Hepatic stellate cell (primary cell): Measurements from ENCODE around the gene SLC12A4.
"Not testable (repeated sequence)": the region's sequence is repeated elsewhere in the genome, so short reads cannot be mapped to it uniquely, and the experiment has no call there.

Experiments
- DNase-seq: peaks from one replicate; pipeline ENCODE4 v3.0.0; 2011; ENCODE audit warnings: low spot score

Gene SLC12A4

GRCh38 chr16:67941469-67942199 is 26.8 kb downstream of the SLC12A4 start:
- DNase-seq = no peak

- no peak for DNase-seq
These were observed 27.9 kb downstream of the SLC12A4 start for GRCh38 chr16:67940446-67941089.

DNA sequence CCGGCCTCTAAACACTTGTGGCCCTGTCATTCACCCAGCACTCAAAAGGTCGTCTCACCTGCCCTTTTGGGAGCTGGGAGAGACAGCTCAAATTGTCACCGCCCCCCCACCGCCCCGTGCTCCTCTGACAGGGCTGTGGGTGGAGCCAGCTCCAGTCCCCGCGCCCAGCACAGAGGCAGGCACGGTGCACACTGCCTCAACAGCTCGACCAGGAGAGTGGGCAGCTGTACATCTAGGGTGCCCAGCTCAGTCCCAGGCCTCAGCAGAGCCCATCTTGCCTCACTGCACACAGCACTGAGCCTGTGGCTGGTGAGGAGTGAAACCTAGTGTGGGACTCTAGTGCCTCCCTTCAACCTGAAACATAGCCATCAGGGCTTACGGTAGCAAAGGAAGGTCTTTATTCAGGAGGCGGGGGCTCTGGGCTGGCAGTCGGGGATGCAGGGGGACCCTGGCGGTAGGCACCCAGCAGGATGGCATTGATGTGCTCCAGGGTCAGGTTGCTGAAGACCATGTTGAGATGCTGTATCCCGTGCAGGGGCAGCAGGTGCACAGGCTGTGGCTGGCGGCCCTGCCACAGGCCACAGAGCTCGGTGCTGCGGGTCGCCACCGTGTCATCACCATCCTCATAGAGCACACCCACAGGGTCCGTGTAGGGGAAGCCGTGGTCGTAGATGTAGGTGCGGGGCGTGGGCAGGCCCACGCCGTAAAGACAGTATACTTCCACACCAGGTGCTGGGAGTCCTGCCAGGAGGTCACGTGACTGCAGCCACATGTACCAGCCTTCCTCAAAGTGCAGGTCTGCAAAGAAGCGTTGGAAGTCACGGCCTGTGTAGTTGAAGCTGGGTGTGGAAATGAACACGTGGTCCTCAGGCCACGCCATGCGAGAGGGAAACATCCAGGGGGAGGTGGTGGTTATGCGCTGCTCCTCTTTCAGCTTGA is 28.7 kb downstream of the SLC12A4 start:
- DNase-seq = no peak

GRCh38 chr16:67937713-67938112 is 30.7 kb downstream of the SLC12A4 start:
- not testable (repeated sequence) for DNase-seq

DNA sequence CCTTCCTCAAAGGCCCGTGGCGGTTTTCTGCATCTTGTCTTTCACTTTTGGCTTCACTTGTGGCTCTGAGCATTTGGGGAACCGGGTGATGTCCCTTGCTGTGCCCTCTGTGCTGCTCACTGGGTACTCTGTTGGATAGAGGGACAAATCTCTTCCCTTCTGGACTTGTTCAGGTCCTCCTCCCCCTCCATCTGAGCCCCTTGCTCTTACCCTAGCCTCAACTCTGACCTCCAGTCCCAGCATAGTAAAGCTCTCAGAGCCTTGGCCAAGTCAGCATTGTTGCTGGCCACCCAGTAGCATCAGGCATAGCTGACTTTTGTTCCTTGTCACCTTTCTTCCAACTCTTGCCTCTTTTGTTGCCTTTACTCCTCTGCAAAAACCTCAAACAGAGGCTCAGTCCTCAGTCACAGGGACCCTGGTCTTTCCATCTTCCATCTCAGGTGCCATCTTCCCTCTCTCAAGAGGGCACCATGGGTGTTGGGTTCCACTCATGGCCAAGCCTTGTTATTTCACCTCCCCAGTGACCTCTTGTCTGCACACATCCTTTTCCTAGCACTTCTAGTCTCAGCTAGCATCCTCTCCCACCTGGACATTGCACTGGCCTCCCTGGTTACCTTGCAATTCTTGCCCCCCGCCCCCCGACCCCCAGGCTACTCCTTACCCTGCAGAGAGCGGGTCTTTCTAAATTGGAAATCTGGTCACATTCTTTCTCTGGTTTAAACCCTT is 31.4 kb downstream of the SLC12A4 start:
- DNase-seq = no peak

DNA sequence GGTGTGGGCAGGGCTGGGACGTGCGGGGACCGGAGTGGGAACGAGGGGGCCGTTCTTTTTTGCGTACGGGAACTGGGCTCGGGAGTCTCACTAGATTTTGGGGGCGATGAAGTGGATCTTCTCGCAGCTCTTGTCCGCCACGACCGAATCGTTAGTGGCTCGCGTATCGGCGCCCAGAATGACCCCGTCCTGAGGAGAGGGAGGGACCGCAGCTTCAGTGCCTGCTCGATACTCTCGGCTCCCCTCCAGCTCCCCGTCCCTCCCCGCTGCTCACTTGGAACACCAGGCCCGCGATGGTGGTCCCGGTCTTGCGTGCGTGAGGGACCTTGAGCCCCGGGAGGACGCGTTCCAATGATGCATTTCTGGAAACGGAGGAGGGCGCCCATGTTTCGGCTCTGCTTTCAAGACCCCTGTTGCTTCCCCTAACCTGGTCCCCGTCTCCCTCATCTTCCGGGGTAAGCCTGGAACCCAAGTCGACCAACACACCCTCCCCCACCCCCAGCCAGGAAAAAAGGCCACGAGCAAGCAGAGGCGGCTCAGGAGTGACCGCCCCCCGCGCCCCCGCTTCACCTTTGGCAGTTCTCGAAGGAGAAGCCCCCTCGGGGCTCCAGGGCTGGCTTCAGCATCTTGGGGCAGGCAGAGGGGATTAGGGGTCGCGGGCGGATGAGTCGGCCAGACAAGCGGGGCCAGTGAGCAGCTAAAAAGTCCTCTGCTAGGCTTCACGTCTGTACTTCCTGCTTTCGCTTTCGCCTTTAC is 32.1 kb downstream of the SLC12A4 start, which contains the start of gene PSMB10:
PSMB10 (minus strand) TSS at position 727 of the 756 bp plus-strand sequence; CDS start at position 626, 101 bp downstream.
- peak; percentile 89 for DNase-seq

DNA sequence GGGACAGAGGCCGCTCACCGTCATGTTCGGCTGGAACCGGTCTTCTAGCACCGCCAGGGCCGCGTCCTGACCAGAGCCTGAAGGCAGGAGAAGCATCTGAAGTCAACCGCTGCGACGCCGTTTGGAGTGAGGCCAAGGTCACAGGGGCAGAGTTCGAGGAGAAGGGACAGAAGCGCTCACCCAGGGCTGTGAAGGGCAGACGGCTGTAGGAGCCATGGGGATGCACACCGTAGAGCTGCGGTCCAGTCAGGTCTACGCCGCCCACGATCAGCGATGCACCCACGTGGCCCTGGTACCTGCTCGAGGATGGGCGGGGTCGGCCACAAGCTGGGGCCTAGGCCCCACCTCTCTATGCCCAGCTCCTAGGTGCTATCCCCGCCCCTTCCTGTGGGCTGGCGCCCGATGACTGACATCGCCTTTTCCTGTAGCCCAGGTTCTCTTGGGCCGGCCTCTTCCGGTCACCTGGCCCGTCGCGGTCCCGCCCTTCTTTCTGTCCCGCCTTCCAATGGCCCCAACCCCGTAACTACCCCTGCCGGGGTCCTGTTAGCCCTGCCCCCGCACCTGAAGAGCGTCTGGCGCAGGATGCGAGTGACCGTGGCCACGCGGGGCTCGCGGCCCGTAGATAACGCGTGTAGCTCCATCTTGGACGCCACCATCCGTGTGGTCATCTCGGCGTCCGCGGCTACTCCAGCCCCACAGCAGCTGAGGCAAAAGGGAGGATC is 32.9 kb downstream of the SLC12A4 start:
- DNase-seq = peak; percentile 99

DNA sequence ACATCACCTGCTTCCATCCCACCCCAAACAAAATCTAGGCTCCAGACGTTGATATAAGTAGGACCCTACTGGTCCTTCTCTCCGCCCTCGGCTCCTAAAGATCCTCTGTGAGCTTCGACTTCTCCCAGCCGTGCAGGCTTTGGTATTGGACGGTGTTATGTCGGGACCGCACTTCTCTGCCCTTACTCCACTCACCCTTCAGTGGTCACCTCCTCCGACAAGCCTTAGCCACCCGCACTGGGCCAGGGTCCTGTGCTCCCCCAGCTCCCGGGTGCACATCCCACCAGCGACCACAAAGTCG is 33.4 kb downstream of the SLC12A4 start:
- no peak for DNase-seq

- DNase-seq = no peak
These were observed 33.9 kb downstream of the SLC12A4 start for GRCh38 chr16:67934306-67935100.

- DNase-seq = no peak
These were observed 34.6 kb downstream of the SLC12A4 start for GRCh38 chr16:67933805-67934204.

GRCh38 chr16:67932462-67932840 is 36.0 kb downstream of the SLC12A4 start:
- no peak for DNase-seq

DNA sequence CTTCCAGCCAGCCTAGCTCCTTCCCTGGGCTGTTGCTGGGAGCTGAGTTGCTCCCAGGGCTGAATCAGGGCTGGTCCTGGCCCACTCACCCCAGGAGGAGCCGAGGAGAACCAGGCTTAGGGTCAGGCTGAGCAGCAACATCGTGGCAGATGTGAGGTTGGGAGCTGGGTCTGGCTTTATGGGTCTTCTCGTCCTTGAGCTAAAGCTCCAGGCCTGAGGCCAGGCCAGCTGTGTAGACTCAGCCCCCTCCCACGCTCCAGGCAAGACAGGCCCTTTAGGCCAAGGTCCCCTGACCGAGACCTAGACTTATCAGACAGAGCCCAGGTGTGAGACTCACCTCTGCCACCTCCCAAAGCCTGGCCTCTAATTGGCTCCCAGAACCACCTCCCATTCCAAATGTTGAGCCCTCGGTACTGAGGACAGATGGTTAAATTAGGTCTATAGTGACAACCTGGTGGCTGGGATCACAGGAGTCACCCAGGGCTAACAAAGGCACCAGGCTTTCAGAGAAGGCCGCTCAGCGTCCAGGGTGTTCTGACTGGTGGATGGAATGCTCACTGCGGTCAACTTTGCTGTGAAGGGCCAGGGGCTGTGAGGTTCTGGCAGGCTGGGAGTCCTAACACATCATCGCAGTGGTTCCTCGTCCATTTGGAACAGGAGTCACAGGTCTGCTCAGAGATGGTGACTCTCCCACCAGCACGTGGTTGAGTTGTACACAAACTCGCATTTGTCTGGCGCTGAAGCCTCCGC is 36.5 kb downstream of the SLC12A4 start, which contains the start of gene CTRL:
CTRL (minus strand) TSS at position 151 of the 750 bp plus-strand sequence; CDS start at position 141, 10 bp downstream.
- DNase-seq = no peak

GRCh38 chr16:67930678-67931211 is 37.7 kb downstream of the SLC12A4 start:
- no peak for DNase-seq

GRCh38 chr16:67930191-67930590 is 38.2 kb downstream of the SLC12A4 start:
- no peak for DNase-seq

DNA sequence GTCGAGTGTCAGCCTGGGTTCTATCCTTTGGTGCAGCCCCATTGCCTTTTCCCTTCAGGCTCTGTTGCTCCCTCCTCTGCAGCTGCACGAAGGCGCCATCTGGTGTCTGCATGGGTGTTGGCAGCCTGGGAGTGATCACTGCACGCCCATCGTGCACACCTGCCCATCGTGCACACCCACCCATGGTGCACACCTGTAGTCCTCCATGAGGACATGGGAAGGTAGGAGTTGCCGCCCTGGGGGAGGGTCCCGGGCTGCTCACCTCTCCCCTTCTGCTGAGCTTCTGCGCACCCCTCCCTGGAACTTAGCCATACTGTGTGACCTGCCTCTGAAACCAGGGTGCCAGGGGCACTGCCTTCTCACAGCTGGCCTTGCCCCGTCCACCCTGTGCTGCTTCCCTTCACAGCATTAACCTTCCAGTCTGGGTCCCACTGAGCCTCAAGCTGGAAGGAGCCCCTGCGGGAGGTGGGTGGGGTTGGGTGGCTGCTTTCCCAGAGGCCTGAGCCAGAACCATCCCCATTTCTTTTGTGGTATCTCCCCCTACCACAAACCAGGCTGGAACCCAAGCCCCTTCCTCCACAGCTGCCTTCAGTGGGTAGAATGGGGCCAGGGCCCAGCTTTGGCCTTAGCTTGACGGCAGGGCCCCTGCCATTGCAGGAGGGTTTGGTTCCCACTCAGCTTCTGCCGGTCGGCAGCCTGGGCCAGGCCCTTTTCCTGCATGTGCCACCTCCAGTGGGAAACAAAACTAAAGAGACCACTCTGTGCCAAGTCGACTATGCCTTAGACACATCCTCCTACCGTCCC is 39.7 kb downstream of the SLC12A4 start:
- DNase-seq = peak; percentile 85

DNA sequence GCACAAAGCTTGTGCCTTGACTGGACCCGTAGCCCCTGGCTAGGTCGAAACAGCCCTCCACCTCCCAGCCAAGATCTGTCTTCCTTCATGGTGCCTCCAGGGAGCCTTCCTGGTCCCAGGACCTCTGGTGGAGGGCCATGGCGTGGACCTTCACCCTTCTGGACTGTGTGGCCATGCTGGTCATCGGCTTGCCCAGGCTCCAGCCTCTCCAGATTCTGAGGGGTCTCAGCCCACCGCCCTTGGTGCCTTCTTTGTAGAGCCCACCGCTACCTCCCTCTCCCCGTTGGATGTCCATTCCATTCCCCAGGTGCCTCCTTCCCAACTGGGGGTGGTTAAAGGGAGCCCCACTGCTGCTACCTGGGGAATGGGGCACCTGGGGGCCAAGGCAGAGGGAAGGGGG is 40.3 kb downstream of the SLC12A4 start:
- no peak for DNase-seq

- DNase-seq = no peak
These were observed 41.1 kb downstream of the SLC12A4 start for GRCh38 chr16:67927131-67927941.
